Muscle layer of colon (tissue), 2 donors: Measurements from ENCODE around the gene PLAC1.

Source experiments
- H3K27ac ChIP-seq: one replicate; pipeline ENCODE4 v1.7.0; 2013; ENCODE audit warnings: low read depth, mild to moderate bottlenecking, low read length, moderate library complexity
- H3K27me3 ChIP-seq, 2 donors: one replicate each; pipeline ENCODE4 v1.7.0; 2013; ENCODE audit warnings: low read length in 2 of 2, mild to moderate bottlenecking in 2 of 2; ENCODE audit not compliant: insufficient read depth in 2 of 2, control insufficient read depth in 1 of 2
- H3K36me3 ChIP-seq: one replicate; pipeline ENCODE4 v1.7.0; 2013; ENCODE audit warnings: mild to moderate bottlenecking, low read length; ENCODE audit not compliant: insufficient read depth
- H3K4me1 ChIP-seq: one replicate; pipeline ENCODE4 v1.7.0; 2013; ENCODE audit warnings: mild to moderate bottlenecking, low read length; ENCODE audit not compliant: insufficient read depth
- H3K4me3 ChIP-seq, 2 donors: one replicate each; pipeline ENCODE4 v1.7.0; 2013; ENCODE audit warnings: low read length in 2 of 2, low read depth in 1 of 2, mild to moderate bottlenecking in 1 of 2, moderate library complexity in 1 of 2
- H3K9ac ChIP-seq: one replicate; pipeline ENCODE4 v1.7.0; 2013; ENCODE audit warnings: low read length
- H3K9me3 ChIP-seq: one replicate; pipeline ENCODE4 v1.7.0; 2013; ENCODE audit warnings: mild to moderate bottlenecking, low read length
- donor health status: abdominal sarcoma.
- donor health status: Adenocarcinoma of cecum.

The PLAC1 gene

DNA sequence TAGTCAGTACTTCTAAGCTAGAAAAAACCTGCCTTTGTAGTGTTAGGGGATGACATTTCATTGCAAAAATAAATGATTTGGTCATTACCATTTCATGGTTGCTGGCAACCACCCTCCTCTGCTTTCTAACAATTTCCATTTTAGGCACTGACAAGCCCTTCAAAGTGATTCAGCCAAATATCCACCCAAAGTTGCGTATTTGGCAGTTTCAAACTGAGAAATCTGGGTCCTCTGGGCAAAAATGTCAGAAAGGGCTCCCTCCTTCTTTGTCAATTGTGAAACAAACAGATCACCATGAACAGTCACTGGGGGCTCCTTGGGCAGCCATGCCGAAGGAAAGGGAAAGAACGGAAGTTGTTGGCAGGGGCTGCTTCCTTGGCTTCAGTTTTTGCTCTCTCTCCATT lies 33.0 kb downstream of the PLAC1 start:
- H3K27ac ChIP-seq, result no peak overlapping the region
- no peak overlapping the region for H3K4me3 ChIP-seq

DNA sequence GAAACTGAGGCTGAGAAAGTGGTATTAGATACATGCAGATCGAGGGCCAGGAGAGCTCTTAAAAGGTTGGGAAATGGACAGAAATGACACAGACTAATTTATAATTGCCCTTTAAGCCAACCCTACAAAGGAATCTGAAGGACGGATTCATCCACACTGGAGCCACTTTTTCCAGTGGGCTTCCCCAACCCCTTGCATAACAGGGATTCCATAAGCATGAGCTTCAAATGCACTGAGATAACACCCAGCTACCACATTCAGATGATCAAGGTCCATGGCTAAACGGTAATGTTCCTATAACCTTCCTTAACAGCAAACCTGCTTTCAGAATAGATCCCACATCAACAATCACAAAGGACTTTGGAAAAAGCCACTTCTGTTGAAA lies 34.2 kb downstream of the PLAC1 start:
- no peaks in the 10 kb centered on the region for H3K36me3 ChIP-seq
- no peaks in the 10 kb centered on the region for H3K27me3 ChIP-seq
- no peak overlapping the region for H3K9ac ChIP-seq
- no peaks in the 10 kb centered on the region for H3K4me1 ChIP-seq
- H3K4me3 ChIP-seq, result no peak overlapping the region
- H3K27ac ChIP-seq, result no peak overlapping the region
- no peaks in the 10 kb centered on the region for H3K9me3 ChIP-seq

More for the DNA sequence above, 33.0 kb downstream of the PLAC1 start:
- H3K4me1 ChIP-seq, result no peaks in the 10 kb centered on the region
- H3K9me3 ChIP-seq, result no peaks in the 10 kb centered on the region
- no peaks in the 10 kb centered on the region for H3K36me3 ChIP-seq
- H3K27me3 ChIP-seq, result no peaks in the 10 kb centered on the region
- H3K9ac ChIP-seq, result no peak overlapping the region

DNA sequence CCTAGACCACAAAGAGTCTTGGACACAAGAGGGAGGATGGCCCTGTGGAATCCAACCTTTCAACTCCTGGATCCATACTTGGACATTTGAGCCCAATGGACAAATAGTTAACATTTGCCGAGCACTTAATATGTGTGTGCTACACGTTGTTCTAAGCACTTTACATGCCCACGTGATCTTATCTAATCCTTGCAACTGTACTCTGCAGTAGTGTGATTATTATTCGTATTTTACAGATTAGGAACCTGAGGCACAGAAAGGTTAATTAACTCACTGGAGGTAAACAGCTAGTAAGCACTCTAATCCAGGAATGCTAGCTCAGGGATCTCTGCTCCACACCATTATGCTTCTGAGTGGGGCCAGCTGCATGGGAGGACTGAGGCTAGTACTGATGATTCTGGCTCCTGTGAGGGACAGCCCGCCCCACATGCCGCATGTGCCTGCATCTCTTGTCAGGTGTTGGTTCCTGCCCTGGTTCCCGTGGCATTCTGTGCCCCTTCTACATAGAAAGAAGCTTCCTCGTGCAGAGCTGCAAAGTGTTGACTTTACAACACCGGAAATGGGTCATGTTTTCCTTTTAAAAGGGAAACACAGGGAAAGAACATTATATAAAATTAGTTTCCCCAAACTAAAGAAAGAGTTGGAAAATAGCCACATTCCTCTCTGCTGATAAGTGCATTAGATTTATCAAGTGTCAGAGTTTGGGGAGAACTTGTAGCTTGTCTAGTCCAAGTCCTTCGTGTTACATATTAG lies 34.8 kb downstream of the PLAC1 start:
- H3K27ac ChIP-seq, result no peak overlapping the region

DNA sequence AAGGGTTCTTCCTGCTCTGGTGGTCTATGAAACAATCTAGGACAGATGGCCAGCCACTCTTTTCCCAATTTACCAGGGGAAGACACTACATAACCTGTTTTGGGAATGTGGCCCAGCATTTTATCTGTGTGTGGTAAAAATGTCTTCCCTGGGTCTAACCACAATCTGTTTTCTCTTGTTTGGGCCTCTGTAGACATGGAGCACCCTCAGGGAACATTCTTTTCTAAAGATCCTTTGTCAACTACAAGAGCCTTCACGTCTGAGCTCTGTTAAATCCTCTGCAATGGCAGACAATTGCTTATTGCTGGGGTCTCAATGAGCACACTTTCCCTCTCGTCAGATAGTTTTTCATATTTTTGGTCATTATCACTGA lies 35.5 kb downstream of the PLAC1 start:
- no peaks in the 10 kb centered on the region for H3K36me3 ChIP-seq

More for the DNA sequence above, 34.8 kb downstream of the PLAC1 start:
- no peaks in the 10 kb centered on the region for H3K36me3 ChIP-seq
- no peaks in the 10 kb centered on the region for H3K4me1 ChIP-seq
- no peak overlapping the region for H3K9ac ChIP-seq
- H3K27me3 ChIP-seq, result no peaks in the 10 kb centered on the region
- H3K4me3 ChIP-seq, result no peak overlapping the region
- no peaks in the 10 kb centered on the region for H3K9me3 ChIP-seq

DNA sequence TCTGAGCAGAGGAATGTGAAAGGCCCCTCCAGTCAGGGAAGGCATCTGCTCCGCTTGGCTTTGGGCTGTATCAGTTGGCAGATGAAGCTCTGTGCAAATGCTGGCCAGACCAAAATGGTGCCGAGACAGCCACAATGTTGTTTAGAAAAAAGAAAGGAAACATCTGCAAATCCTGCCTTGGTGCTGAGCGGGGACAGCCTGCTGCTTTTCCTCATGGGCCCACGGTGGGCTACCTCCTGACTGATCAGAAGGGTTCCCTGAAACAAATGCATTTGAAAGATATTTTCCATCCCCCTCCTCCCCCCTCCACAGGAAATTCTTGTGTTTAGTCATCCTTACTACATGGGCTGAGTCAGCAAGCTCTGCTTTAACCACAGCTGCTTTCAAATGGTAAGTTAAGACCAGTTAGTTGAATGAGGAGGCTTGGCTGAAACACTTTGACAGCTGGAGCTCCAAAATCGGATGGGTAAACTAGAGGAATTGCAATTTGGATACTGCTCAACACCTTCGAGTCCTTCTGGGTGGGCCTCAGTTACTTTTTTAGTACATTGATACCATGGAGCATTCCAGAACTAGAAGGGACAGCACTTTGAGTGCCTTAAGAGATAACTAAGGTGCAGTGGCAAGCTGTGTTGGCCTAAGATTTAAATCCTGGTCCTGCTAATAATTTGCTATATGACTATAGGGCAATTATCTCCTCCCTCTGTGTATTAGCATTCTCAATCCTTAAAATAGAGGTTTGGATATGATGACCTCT lies 36.0 kb downstream of the PLAC1 start:
- Histone ChIP-seq H3K4me3 (no peak overlapping the region), H3K4me1 (no peaks in the 10 kb centered on the region), H3K9ac (no peak overlapping the region), H3K27ac (no peak overlapping the region), H3K36me3 (no peaks in the 10 kb centered on the region), H3K9me3 (no peaks in the 10 kb centered on the region), H3K27me3 (no peaks in the 10 kb centered on the region)

More for the DNA sequence above, 35.5 kb downstream of the PLAC1 start:
- Histone ChIP-seq H3K27ac (no peak overlapping the region), H3K4me3 (no peak overlapping the region), H3K27me3 (no peaks in the 10 kb centered on the region), H3K9ac (no peak overlapping the region), H3K4me1 (no peaks in the 10 kb centered on the region), H3K9me3 (no peaks in the 10 kb centered on the region)

DNA sequence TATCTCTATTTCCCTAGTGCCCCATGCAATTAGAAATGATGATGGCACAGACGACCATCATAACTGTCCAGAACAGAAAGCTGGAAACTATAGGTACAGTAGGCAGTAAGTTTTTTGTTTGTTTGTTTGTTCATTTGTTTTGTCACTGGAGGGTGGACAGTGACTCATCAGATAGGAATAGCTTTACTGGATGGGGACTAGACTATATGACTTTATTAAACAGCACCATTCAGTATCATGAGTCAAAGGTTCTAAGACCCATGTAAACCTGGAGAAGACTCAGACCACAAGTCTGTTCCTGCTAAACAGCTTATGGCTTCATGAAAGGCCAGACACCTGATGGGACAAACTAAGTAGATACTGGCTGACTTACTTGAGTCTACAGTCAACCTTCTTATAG lies 38.4 kb downstream of the PLAC1 start:
- Histone ChIP-seq H3K9me3 (no peaks in the 10 kb centered on the region), H3K27me3 (no peaks in the 10 kb centered on the region), H3K27ac (no peak overlapping the region), H3K4me1 (no peaks in the 10 kb centered on the region), H3K4me3 (no peak overlapping the region), H3K9ac (no peak overlapping the region), H3K36me3 (no peaks in the 10 kb centered on the region)

DNA sequence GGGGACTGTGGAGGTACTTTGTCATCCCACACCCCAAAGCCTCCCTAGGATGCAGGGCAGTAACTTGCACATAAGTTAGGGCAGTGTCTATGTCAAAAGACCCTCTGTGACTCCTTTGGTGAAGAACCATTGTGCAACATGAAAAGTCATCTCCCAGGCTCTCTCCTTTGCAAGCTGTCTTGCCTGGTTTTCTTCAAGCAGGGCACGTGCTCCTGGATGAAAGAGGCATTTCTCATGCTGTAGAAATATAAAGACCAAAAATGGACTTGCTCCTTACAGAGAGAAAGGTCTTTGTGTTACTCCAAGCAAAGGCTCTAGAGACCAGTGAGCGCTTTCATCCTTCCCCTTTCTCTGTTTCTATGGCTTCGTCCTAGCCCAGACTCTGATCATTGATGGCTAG lies 44.9 kb downstream of the PLAC1 start:
- Histone ChIP-seq H3K9me3 (no peaks in the 10 kb centered on the region), H3K4me3 (no peak overlapping the region), H3K27me3 (no peaks in the 10 kb centered on the region), H3K9ac (no peak overlapping the region), H3K27ac (no peak overlapping the region), H3K36me3 (no peaks in the 10 kb centered on the region), H3K4me1 (no peaks in the 10 kb centered on the region)

DNA sequence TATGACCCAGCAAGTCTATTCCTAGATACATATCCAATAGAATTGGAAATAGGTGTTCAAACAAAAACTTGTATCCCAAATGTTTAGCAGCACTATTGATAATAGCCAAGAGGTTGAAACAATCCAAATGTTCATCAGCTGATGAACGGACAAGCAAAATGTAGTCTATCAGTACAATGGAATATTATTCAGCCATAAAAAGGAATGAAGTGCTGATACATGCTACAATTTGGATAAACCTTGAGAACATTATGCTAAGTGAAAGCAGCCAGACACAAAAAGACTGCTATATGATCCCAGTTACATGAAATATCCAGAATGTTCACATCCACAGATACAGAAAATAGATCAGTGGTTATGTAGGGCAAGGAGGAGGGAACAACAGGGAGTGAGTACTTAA lies 50.1 kb downstream of the PLAC1 start:
- Histone ChIP-seq H3K27ac (no peak overlapping the region), H3K4me3 (no peak overlapping the region), H3K9me3 (no peaks in the 10 kb centered on the region), H3K36me3 (no peaks in the 10 kb centered on the region), H3K9ac (no peak overlapping the region), H3K27me3 (no peaks in the 10 kb centered on the region), H3K4me1 (no peaks in the 10 kb centered on the region)

DNA sequence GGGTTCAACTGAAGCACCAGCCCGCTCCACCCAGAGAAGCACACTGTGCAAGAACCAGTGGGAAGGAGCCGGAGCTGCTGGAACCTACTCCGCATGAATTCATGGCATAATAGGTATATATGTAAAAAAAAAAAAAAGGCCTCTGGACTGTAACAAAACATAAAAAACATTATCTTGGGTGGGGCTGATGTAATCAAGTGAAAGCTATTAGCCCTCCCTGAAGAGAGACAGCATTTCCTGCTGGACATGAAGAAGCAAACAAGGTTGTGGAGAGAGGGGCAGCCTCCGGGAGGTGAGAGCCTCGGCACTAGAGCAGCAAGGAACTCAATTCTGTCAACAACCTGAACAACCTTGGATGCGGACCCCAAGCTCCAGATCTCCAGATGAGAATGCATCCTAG lies 50.7 kb downstream of the PLAC1 start:
- H3K36me3 ChIP-seq, result no peaks in the 10 kb centered on the region
- no peak overlapping the region for H3K27ac ChIP-seq
- H3K4me3 ChIP-seq, result no peak overlapping the region
- H3K27me3 ChIP-seq, result no peaks in the 10 kb centered on the region
- no peaks in the 10 kb centered on the region for H3K4me1 ChIP-seq
- no peak overlapping the region for H3K9ac ChIP-seq
- no peaks in the 10 kb centered on the region for H3K9me3 ChIP-seq

DNA sequence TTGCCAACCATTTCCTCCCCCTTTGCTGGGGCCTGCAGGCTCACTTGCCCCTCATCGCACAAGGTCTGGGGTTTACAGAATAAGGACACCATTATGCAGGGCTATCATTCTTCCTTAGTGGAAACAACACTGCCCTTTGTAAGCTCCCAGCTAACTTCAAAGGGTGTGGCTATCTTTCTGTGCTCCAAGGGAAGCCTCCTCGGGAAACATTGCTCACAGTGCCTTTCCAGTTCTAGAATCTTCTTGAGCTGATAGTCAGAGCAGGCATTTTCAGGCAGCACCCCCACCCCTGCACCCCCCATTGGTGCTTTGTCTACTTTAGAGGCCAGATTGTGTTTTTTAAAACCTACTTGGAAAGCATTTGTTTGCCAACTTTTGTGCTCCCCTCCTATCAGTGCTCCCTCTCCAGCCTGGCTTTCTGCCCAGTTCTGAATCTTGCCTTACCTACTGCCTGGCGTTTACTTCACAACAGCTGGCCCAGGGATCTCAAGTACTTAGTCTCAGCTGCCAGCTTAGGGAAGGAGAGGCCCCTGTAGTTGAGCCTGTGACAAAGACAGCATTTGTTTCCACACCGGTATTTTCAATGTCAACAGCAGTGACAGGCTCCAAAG lies 53.5 kb downstream of the PLAC1 start:
- Histone ChIP-seq H3K36me3 (no peaks in the 10 kb centered on the region), H3K4me3 (no peak overlapping the region), H3K4me1 (no peaks in the 10 kb centered on the region), H3K9ac (no peak overlapping the region), H3K9me3 (no peaks in the 10 kb centered on the region), H3K27me3 (no peaks in the 10 kb centered on the region), H3K27ac (no peak overlapping the region)

DNA sequence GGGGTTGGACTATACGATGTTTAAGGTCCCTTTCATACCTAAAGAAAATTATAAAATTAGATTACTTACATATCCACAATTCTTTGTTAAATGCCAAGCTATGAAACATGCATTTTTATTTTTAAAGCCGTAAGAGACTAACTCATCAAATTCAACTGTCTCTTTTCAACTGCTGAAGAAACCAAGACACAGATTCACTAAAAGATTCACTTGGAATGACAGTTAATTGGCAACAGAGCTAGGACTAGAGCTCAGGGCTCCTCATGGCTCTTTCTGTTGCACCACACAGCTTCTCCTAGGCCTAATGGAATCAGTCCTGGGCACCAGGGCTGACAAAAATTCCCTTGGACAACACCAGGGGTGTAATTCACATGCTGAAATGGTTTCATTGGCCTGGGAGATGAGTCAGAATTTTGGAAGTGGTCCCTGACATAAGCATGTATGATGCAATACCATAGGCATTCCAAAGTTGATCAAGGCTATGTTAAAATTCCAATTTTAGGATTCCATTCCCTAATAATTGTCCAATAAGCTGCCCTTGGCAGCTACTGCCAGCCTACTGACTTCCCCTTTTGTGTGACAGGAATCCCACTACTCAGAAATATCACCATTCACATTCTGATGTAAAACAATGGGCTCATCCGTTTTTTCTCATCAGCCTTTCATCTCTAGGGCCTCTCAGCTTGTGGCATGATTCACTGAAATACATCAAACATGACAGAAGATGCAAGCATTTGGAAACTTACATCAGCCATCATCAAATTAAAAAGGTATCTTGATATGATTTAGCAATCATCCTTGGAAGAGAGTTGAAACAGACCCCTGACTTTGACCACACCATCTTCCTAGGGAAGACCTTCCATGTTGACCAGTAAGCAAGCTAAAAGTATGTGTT lies 54.2 kb downstream of the PLAC1 start:
- H3K36me3 ChIP-seq, result no peaks in the 10 kb centered on the region
- H3K4me3 ChIP-seq, result no peak overlapping the region
- H3K27me3 ChIP-seq, result no peaks in the 10 kb centered on the region
- H3K27ac ChIP-seq, result no peak overlapping the region
- H3K4me1 ChIP-seq, result no peaks in the 10 kb centered on the region
- H3K9me3 ChIP-seq, result no peaks in the 10 kb centered on the region
- no peak overlapping the region for H3K9ac ChIP-seq
